HT-29 (cell line): Measurements from ENCODE around the gene RBFA. TPM values are rescaled to one million over a fixed set of nuclear protein-coding genes. Genes with fewer than 3 reads are reported as not detected.
"Not testable (repeated sequence)": the region's sequence is repeated elsewhere in the genome, so short reads cannot be mapped to it uniquely, and the experiment has no call there.

Experiments
- DNase-seq: peaks from one replicate; pipeline ENCODE4 v3.0.0-alpha.2; 2015; ENCODE audit warnings: low spot score
- total RNA-seq: library from RNA; depleted of rRNA; stranded (reverse); fragments of >200 nt; shearing (Covaris generic); gene quantifications from 2 replicates; pipeline ENCODE4 v1.2.3, GENCODE V29; 2014; rRNA removed

RBFA gene, protein sequence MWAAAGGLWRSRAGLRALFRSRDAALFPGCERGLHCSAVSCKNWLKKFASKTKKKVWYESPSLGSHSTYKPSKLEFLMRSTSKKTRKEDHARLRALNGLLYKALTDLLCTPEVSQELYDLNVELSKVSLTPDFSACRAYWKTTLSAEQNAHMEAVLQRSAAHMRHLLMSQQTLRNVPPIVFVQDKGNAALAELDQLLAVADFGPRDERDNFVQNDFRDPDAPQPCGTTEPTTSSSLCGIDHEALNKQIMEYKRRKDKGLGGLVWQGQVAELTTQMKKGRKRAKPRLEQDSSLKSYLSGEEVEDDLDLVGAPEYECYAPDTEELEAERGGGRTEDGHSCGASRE
- total RNA-seq: 20.2 and 36.8 TPM in 2 replicates

DNA sequence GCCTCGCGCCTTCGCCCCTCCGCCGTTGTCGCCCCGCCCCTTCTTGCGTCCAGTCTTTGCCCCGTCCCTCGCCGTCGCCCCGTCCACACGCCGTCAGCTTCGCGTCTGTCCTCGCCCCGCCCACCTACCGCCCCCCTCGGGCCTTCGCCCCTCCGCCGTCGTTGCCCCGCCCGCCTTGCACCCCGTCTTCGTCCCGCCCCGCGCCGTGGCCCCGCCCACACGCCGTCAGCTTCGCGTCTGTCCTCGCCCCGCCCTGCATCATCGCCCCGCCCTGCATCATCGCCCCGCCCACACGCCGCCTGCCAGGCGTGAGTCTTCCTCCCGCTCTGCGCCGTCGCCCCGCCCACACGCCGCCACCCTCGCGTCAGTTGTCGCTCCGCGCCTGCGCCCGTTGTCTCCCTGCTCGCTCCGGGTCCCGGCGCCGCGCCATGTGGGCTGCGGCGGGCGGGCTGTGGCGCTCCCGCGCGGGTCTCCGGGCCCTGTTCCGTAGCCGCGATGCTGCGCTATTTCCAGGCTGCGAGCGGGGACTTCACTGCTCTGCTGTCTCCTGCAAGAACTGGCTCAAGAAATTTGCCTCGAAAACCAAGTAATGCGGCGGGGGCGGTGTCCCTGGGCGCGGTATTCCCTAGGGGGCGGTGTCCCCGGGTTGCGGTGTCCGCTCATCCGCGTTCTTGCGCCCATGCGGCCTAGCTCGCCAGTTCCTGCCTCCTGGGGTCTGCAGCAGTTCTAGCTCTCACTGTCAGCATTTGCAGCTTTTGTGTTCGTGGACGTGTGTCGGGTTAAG lies at the start of gene RBFA:
Gene RBFA, plus strand, starts transcription at position 367 of the 784 bp plus-strand sequence. Its CDS starts 62 bp downstream, at position 429.
- DNase-seq: peak; percentile 88

DNA sequence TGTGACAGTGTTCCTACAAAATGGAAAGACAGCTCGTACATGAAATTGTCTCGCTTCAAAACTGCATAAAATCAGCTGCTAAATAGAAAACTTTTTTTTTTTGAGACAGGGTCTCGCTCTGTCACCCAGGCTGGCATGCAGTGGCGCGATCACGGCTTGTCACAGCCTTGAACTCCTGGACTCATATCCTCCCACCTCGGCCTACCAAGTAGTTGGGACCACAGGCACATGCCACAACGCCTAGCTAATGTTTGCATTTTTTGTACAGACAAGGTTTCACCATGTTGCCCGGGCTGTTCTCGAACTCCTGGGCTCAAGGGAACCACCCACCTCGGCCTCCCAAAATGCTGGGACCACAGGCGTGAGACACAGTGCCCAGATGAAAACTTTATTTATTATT lies 49.1 kb upstream of the RBFA start:
- DNase-seq: no peak

DNA sequence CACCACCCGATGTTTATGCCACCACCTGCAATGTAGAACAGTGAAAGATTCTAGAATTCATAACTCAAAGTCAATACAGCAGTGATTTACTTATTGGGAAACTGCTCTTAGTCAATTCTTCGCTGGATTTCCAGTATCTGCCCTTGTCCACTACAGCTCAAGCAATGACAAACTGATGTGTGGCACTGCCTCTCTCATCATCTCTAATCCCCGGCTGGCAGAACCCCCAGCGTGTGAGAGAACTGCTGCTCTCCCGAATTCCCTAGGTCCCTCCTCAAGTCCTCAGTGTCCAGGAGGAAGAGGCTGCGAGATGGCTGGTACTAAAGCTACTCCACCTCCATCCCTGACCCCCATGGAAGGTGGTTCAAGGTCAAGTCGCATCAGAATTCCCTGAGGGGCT lies 47.5 kb upstream of the RBFA start:
- DNase-seq: no peak

GRCh38 chr18:79987566-79987965 lies 46.7 kb upstream of the RBFA start:
- DNase-seq: no peak

DNA sequence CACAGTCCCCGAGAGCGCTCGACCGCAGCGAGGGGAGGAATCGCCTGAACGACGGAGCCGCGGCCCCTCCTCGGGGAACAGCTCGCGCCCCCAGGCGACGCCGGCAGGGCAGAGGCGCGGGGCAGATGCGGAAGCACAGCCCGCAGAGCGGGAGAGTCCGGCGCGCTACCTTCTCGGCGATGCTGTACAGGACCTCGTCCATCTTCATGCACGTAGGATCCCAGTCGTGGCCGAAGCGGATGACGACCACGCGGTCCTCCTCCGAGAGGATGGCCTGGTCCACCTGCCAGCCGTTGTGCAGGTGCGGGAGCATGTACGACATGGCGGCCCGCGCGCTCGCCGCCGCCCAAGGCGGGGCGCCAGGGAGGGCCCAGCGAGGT lies 46.2 kb upstream of the RBFA start:
- peak; percentile 19 for DNase-seq

- peak; percentile 77 for DNase-seq
Observed at GRCh38 chr18:79988451-79989194, 45.6 kb upstream of the RBFA start, which contains the start of gene TXNL4A. Gene TXNL4A, minus strand, starts transcription at chr18:79988563. Its CDS starts 171 bp downstream, at chr18:79988392.

- no peak for DNase-seq
Observed at GRCh38 chr18:79989195-79989497, 45.1 kb upstream of the RBFA start.

- DNase-seq: no peak
Observed at GRCh38 chr18:79991494-79991893, 42.7 kb upstream of the RBFA start.

GRCh38 chr18:79999701-80000100 lies 34.5 kb upstream of the RBFA start:
- DNase-seq: not testable (repeated sequence)

- DNase-seq: no peak
Observed at GRCh38 chr18:80000877-80001276, 33.4 kb upstream of the RBFA start.

GRCh38 chr18:80002468-80002867 lies 31.8 kb upstream of the RBFA start:
- DNase-seq: no peak

- DNase-seq: no peak
Observed at GRCh38 chr18:80004600-80005342, 29.5 kb upstream of the RBFA start.

- DNase-seq: no peak
Observed at GRCh38 chr18:80006724-80007123, 27.5 kb upstream of the RBFA start.

GRCh38 chr18:80009661-80010550 lies 24.3 kb upstream of the RBFA start:
- DNase-seq: peak; percentile 34

GRCh38 chr18:80010551-80010906 lies 23.7 kb upstream of the RBFA start:
- no peak for DNase-seq

GRCh38 chr18:80011496-80012137 lies 22.6 kb upstream of the RBFA start:
- DNase-seq: not testable (repeated sequence)

DNA sequence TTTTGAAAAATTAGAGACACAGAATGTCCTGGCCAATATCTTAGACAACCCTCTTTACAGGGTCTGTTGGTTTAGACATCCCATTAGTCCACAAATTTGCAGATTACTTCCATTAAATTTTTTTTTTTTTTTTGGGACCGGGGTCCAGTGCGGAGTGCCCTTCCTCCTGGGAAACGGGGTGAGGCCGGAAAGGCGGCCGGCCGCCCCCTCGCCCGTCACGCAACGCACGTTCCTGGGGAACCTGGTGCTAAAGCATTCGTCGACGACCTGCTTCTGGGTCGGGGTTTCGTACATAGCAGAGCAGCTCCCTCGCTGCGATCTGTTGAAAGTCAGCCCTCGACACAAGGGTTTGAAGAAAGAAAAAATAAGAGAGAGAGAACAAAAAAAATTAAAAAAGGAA lies 21.5 kb upstream of the RBFA start:
- DNase-seq: no peak

DNA sequence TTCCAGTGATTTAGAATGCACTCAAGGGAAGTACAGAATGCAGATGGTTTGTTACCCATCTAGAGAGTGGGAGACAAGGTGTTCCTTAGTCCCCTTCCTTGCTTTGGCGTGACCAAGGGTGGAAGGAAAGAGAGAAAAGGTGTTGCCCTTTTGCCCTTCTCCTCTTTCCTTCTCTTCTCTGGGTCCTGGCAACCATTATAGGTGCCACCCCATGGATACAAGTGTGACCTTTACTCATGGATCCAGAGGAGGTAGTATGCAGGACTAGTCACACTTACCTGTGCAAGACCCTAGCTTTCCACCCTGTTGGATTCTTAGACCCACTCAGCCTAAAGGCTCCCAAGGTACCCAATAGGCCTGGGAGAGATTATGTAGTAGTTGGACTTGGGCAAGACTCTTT lies 11.6 kb upstream of the RBFA start:
- DNase-seq: no peak

GRCh38 chr18:80023173-80023572 lies 11.1 kb upstream of the RBFA start:
- no peak for DNase-seq

- DNase-seq: no peak
Observed at GRCh38 chr18:80026363-80026762, 7.9 kb upstream of the RBFA start.
